ENCODE data around the gene CDCA5.

GRCh38 chr11:65118097-65118837 lies 34.4 kb upstream of the CDCA5 start:
- TF ChIP-seq CTCF (conservative IDR thresholded peaks at IDR 0.05; ENCODE audit: low read depth, low read length) = no peak; the same call in 1 of the 2 replicates
- TF ChIP-seq EZH2phosphoT487 (IDR thresholded peaks at IDR 0.05; ENCODE audit: borderline replicate concordance, low read length) = no peak
